C1 segment of cervical spinal cord (tissue), 14 donors: ENCODE results near the gene ST6GALNAC2.
"Not testable (repeated sequence)": the region's sequence is repeated elsewhere in the genome, so short reads cannot be mapped to it uniquely, and the experiment has no call there.

ENCODE experiments used
- DNase-seq, 14 donors: peaks; one replicate each; lab custom pipeline; 2025; lab: John Stamatoyannopoulos, UW

ST6GALNAC2 gene

DNA sequence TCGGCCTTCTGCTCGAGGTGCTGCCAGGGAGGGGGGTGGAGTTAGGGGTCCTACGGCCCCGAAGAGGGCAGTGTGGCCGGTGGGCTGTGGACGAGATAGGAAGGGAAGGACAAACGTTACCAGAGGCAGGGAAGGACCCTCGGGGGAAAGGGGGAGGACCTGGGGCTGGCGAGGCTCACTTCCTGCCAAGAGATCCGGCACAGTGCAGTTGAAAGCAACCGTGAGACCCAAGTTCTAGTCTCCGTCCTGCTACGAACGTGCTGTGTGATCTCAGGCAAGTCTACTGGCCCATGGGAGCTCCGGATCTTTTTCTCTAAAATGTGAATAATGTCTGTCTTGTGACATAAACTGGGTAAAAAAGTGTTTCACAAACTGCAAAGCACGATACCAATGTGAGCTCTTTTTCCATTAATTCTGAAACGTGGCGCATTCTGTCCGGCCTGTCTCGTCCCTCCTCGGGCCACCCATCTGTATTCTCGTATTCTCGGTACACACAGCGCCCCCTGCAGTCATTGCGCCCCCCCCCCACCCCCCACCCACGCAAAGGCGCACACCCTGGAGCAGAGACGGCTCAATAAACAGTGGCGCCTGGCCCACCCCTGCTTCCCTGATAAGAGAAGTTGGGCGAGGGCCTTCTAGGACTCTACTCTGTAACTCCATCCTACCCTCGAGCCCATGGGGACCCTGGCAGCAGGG lies 57.0 kb downstream of the ST6GALNAC2 start:
- DNase-seq: no peak

DNA sequence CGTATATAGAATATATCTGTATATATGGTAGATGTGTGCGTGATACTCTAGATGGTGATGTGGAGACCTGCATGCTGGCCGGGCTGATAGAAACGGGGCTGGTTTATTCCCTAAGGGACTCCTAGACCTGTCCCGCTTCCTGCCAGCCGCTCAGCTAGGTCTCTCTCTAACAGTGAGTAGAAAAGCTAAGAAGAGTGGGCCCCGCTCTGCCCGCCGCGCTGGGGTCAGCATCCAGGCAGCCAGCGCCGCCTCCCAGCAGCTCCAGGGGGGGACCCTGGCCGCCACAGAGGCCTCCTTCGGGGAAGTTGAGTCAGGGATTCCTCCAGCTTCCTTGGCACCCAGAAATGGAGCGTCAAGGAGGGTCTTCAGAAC lies 57.5 kb downstream of the ST6GALNAC2 start:
- no peak for DNase-seq

DNA sequence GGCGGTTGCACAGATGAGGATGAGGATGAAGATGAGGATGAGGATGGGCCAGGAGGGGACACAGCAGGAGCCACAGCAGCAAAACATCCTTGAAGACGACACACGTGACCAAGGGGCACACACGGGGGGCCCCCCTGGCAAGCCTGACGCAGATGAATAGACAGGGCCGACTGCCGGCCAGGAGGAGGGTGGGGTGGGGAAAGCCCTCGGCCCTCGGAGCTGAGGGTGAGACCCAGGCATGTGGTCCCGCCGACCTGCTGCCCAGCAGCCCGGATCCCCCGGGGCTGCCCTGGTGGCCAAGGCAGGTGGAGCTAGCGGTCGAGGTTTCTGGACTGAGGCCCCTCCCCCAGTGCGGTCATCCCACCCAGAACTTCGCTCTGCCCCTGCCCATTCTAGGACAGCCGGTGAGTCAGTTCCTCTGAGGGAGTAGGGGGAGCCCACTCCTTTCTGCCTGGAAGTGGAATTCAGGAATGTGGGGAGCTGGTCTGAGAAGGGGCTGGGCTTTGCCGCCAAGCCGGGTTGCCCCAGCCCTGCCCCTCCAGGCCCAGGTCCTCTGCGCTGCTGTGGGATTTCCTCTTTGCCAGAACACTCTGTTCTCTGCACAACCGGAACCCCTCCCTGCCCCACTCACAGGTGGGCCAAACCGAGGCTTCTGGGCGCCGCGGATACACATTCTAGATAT lies 58.1 kb downstream of the ST6GALNAC2 start:
- peak in 1 of 14 donors; percentile 57 for DNase-seq

DNA sequence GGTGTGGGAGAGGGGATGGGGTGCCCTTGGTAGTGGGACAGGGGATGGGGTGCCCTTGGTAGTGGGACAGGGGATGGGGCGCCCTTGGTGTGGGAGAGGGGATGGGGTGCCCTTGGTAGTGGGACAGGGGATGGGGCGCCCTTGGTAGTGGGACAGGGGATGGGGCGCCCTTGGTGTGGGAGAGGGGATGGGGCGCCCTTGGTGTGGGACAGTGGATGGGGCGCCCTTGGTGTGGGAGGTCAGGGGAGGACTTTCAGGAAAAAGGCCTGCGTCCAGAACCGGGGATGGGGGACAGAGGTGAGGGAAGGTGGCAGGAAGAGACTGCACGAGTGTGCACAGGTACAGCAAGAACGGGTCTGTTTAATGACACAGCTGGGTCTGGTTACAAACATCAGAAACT lies 58.6 kb downstream of the ST6GALNAC2 start:
- not testable (repeated sequence) for DNase-seq

DNA sequence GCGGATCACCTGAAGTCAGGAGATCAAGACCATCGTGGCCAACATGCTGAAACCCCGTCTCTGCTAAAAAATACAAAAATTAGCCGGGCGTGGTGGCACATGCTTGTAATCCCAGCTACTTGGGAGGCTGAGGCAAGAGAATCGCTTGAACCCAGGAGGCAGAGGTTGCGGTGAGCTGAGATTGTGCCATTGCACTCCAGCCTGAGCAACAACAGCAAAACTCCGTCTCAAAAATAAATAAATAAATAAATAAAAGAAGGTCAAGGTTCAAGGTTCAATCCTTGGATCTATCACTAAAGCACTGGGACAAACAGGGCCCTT lies 60.2 kb downstream of the ST6GALNAC2 start:
- DNase-seq: not testable (repeated sequence)

DNA sequence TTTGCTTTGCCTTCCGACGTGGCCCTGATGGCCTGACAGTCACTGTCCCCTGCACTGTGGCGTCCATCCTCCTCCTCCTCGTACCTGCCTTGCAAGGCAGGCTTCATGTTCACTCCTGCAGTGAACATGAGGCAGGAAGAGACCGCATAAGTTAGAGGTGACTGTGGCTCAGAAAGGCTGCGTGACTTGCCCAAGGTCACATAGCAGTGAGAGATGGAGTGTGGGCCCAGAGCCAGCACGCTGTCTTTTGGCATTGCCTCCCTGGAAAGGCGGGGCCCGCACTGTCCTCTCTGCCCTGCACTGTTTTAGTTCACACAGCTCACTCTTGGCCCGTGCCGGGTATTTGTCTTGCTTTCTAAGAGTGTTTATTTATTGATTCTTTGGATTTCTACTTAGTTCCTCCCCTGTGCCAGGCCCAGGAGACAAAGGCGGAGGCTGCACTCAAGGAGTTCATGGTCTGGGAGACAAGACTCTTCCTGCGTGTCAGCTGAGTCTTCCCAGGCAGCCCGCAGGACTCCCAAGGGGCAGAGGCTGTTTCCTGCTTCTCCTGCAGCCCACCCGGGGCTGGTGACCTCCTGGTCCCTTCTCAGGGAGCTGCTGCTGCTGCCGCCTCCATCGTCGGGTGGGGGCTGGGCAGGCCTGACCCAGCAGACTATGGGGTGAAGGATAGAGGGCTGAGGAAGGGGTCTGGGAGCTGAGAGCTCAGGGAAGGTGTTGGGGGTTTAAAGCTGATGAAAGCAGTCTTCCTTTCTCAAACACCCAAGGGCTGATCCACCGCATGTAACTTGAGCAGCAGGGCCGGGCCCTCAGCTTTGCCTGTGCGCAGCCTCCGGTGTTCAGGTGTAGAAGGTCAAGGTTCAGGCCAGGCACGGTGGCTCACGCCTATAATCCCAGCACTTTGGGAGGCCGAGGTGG lies 60.8 kb downstream of the ST6GALNAC2 start:
- DNase-seq: no peak

DNA sequence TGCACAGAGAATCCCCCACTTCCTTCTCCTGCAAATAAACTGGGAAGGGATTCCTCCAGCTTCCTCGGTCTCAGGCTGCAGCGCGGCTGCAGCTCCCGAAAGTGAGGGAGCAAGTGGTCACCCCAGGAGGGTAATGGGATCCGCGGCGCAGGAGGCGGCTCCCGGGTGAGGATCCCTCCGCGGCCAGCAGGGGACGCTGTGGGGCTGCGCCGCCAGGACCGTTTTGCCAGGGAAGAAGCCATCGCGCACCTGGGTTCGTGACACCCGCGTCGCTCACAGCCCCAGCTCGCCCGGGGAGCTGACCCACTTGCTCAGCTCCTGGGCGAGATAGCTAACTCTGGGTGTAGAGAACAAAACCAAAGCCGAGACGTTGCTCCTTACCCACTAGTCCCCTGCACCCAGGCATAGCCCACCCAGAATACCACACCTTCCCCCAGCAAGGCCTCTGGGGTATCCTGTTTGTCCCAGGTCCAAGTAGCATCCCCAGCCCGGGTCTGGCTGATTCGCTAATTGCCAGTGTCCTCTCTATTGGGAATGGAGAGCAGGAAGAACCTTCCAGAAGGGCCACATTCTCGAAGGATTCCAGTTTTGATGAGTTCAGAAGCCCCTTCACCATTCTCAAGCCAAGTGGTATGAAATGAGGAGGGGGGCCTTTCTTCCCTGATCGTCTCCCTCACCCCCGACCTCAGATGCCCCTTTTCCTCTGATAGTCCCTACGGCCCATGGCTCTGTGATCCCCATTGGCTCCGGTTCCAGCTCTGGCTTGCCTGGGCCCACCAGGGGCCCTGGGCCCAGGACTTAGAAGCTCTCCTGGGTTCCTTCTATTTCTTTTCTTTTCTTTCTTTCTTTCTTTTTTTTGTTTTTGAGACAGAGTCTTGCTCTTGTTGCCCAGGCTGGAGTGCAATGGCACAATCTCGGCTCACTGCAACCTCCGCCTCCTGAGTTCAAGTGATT lies 62.3 kb downstream of the ST6GALNAC2 start:
- peak in 12 of 14 donors; percentile 24 to 75 (median 54) for DNase-seq

DNA sequence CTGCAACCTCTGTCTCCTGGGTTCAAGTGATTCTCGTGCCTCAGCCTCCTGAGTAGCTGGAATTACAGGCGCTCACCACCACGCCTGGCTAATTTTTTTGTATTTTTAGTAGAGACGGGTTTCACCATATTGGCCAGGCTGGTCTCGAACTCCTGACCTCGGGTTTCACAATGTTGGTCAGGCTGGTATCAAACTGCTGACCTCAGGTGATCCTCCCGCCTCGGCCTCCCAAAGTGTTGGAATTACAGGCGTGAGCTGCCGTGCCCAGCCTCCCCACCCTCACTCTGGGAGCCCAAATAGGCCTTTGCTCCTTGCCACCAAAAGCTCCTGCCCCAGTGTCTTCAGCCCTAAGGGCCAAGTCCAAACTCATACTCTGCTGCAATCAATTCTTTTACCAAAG lies 64.0 kb downstream of the ST6GALNAC2 start:
- DNase-seq: not testable (repeated sequence)

DNA sequence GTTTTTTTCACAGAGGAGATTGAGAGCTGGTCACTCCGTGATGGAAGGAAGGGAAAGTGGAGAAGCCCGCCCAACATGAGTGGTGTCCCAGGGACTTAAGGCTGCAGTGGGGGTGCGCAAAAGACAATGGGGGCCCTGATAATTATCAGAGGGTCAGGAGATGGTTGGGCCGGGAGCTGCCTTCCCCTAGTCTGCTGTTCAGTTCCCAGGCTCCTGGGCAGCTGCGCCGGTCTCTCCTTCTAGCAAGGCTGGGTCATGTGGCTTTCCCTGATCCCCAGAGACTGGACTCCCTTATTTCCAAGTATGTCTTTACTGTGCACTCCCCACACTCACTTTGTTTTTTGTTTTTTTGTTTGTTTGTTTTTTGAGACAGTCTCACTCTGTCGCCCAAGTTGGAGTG lies 64.4 kb downstream of the ST6GALNAC2 start:
- DNase-seq: no peak

DNA sequence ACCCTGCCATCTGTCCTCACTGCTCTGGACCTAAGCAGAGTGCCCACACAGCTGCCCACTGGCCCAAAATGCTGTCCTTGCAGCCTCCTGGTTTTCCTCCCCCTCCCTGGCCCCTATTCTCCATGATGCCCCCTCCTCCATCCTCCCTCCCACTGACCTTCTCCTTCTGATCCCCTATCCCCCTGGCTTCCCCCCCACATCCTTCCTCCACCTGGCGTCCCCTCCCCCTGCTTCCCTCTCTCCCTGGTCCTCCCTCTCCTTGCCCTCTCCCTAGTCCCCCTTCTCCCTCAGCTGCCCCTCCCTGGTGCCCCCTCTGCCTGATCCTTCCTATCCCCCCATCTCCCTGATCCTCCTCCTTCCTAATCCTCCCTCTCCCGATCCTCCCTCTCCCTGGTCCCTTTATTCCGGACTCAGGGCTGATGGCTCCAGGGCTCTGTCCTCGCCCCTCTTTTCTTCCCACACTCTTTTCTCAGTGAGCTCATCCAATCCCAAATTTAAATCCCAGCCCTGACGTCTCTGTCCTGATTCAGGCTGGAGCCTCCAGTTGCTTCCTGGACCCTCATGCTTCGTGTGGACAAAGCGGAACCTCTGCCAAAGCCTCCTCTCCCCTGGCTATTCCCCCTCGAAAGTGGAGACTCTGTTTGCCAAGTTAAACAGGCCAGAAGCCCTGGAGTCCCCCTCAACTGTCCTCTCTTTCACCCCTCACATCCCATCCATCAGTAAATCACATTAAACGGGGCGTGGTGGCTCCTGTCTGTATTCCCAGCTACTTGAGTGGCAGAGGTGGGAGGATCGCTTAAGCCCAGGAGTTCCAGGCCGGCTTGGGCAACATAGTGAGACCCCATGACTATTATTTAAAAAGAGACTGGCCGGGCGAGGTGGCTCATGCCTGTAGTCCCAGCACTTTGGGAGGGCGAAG lies 66.4 kb downstream of the ST6GALNAC2 start:
- no peak for DNase-seq

DNA sequence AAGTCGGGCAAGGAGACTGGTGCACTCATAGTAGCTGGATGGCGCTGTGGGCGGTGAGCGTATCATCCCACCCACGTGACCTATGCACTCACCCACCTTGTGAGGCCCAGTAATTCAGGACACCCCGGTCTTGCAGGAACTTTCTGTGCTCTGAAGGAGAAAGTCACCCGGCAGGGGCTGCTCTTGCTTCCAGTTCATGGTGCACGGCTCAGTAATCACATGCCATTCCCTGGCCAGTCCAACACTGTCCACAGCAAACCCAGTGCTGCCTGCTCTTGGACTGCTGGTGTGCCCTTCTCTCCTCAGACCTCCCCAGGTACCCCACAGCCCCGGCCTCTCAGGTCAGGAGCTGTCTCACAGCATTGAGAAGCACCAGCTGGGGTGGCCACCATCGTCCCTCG lies 68.0 kb downstream of the ST6GALNAC2 start:
- DNase-seq: no peak
